Measurements from ENCODE around the gene B4GALT3.
A peak's percentile ranks its signal among the peaks of the same experiment; 100 is the strongest.

DNA sequence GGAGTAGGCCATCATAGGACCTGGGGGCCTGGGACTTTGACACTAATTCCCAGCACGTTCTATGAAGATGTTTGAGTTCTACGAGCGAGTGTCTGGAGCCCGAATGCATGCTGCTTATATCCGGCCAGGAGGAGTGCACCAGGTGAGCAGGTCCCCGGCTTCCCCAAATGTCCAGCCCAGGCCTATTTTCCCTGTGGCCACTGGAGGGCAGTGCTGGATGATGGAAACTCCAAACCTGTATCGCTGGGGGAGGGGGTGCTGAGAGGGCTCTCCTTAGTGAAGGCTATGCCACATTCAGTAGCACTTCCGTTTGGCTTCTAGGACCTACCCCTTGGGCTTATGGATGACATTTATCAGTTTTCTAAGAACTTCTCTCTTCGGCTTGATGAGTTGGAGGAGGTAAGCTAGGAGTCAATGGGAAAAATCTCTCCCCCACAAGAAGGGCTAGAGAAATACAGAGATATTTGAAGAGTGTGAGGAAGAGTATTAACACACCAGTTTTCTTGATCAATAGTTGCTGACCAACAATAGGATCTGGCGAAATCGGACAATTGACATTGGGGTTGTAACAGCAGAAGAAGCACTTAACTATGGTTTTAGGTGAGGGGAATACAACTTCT, 32.6 kb upstream of the B4GALT3 start:
- TF ChIP-seq CTCF (IDR thresholded peaks at IDR 0.05 in 2 of 3, conservative IDR thresholded peaks at IDR 0.05 in 1 of 3; ENCODE audit: insufficient read depth in 2 of 3, low read depth in 1 of 3, low read length in 3 of 3) (peak; percentile 94 to 97 (median 96)), ARID4B (CRISPR knock-in tag; IDR thresholded peaks at IDR 0.05) (no peak), MIER1 (IDR thresholded peaks at IDR 0.05; ENCODE audit: low read depth) (no peak), ZKSCAN8 (CRISPR knock-in tag; IDR thresholded peaks at IDR 0.05) (no peak), POLR2A (conservative IDR thresholded peaks at IDR 0.05) (no peak), CBFB (CRISPR knock-in tag; IDR thresholded peaks at IDR 0.05) (no peak), SREBF2 (CRISPR knock-in tag; IDR thresholded peaks at IDR 0.05) (no peak), TCFL5 (CRISPR knock-in tag; conservative IDR thresholded peaks at IDR 0.05) (no peak)

All from K562 (cell line).